Measurements from ENCODE around the gene ZNF428.
A peak's percentile ranks its signal among the peaks of the same experiment; 100 is the strongest.
"Not testable (repeated sequence)": the region's sequence is repeated elsewhere in the genome, so short reads cannot be mapped to it uniquely, and the experiment has no call there.

Gene ZNF428

GRCh38 chr19:43639519-43640423 lies 20.3 kb upstream of the ZNF428 start, which contains the start of gene CADM4:
Gene CADM4 (minus strand): TSS chr19:43639850. CDS start chr19:43639790, 60 bp downstream.
- no peak for DNase-seq

GRCh38 chr19:43638995-43639518 lies 19.6 kb upstream of the ZNF428 start:
- no peak for DNase-seq

GRCh38 chr19:43638214-43638994 lies 19.0 kb upstream of the ZNF428 start:
- DNase-seq, result no peak

GRCh38 chr19:43636121-43636683 lies 16.8 kb upstream of the ZNF428 start:
- no peak for DNase-seq

GRCh38 chr19:43635561-43635940 lies 16.1 kb upstream of the ZNF428 start:
- DNase-seq, result not testable (repeated sequence)

- no peak for DNase-seq
Observed at GRCh38 chr19:43634872-43635560, 15.6 kb upstream of the ZNF428 start.

- no peak for DNase-seq
Observed at GRCh38 chr19:43634506-43634871, 15.1 kb upstream of the ZNF428 start.

- no peak for DNase-seq
Observed at GRCh38 chr19:43634068-43634467, 14.6 kb upstream of the ZNF428 start.

GRCh38 chr19:43633520-43633919 lies 14.1 kb upstream of the ZNF428 start:
- no peak for DNase-seq

GRCh38 chr19:43631491-43631890 lies 12.1 kb upstream of the ZNF428 start:
- no peak for DNase-seq

GRCh38 chr19:43628646-43629326 lies 9.4 kb upstream of the ZNF428 start:
- no peak for DNase-seq

GRCh38 chr19:43626838-43627237 lies 7.4 kb upstream of the ZNF428 start:
- no peak for DNase-seq

GRCh38 chr19:43625918-43626579 lies 6.6 kb upstream of the ZNF428 start:
- no peak for DNase-seq

- DNase-seq, result no peak
Observed at GRCh38 chr19:43624933-43625332, 5.5 kb upstream of the ZNF428 start.

GRCh38 chr19:43623889-43624670 lies 4.7 kb upstream of the ZNF428 start:
- DNase-seq, result no peak

GRCh38 chr19:43622956-43623355 lies 3.5 kb upstream of the ZNF428 start:
- DNase-seq, result no peak

GRCh38 chr19:43622070-43622469 lies 2.6 kb upstream of the ZNF428 start:
- no peak for DNase-seq

- DNase-seq, result no peak
Observed at GRCh38 chr19:43620061-43621001, 902 bp upstream of the ZNF428 start.

GRCh38 chr19:43618921-43619261 lies 538 bp downstream of the ZNF428 start:
- DNase-seq, result peak; percentile 54 to 60

- DNase-seq, result no peak
Observed at GRCh38 chr19:43616954-43617353, 2.5 kb downstream of the ZNF428 start.
